Bronchial epithelial cell (primary cell): ENCODE data around the gene ZNF438. TPM values are rescaled to one million over a fixed set of nuclear protein-coding genes. Genes with fewer than 3 reads are reported as not detected.
A peak's percentile ranks its signal among the peaks of the same experiment; 100 is the strongest.

Source experiments
- DNase-seq: peaks from one replicate; pipeline ENCODE4 v3.0.0-alpha.2; 2010; ENCODE audit warnings: low read depth
- FAIRE-seq: peaks from 2 replicates; lab custom pipeline; 2011; peaks lifted over from hg19 to GRCh38; lab: Jason Lieb, UNC
- H3K27me3 ChIP-seq: 2 replicates; pipeline ENCODE4 v1.5.1; 2011; ENCODE audit warnings: low read length; ENCODE audit not compliant: control insufficient read depth, insufficient read depth
- H3K36me3 ChIP-seq: 2 replicates; pipeline ENCODE4 v1.5.1; 2011; ENCODE audit warnings: low read length; ENCODE audit not compliant: control insufficient read depth, insufficient read depth
- H3K4me3 ChIP-seq: 2 replicates; pipeline ENCODE4 v1.5.1; 2011; ENCODE audit warnings: mild to moderate bottlenecking, low read depth, low read length, control low read depth
- CTCF ChIP-seq: IDR thresholded peaks from 2 replicates; pipeline ENCODE4 v1.5.1; 2011; ENCODE audit warnings: mild to moderate bottlenecking, moderate library complexity, low read length, control low read depth, inconsistent platforms; ENCODE audit not compliant: insufficient read depth, severe bottlenecking
- total RNA-seq: library from RNA; depleted of rRNA; stranded (reverse); fragments of >200 nt; gene quantifications from 2 replicates; pipeline ENCODE4 v1.2.1, GENCODE V29; 2014

Gene ZNF438
- total RNA-seq, 1 donor from 2014 or later = 0.79 TPM

GRCh38 chr10:31005895-31006294 lies 25.8 kb downstream of the ZNF438 start:
- no peaks in the 10 kb centered on the region for H3K36me3 ChIP-seq
- no peak overlapping the region for H3K4me3 ChIP-seq
- no peak for DNase-seq
- no peak for FAIRE-seq
- no peaks in the 10 kb centered on the region for H3K27me3 ChIP-seq
- no peak for TF ChIP-seq CTCF

GRCh38 chr10:31004611-31005193 lies 27.0 kb downstream of the ZNF438 start:
- H3K27me3 ChIP-seq = no peaks in the 10 kb centered on the region
- H3K36me3 ChIP-seq = no peaks in the 10 kb centered on the region
- H3K4me3 ChIP-seq = no peak overlapping the region
- peak; percentile 88 for DNase-seq
- TF ChIP-seq CTCF = no peak
- FAIRE-seq = no peak

GRCh38 chr10:31001740-31002139 lies 29.9 kb downstream of the ZNF438 start:
- FAIRE-seq (no peak), DNase-seq (peak; percentile 44)
- Histone ChIP-seq H3K36me3 (no peaks in the 10 kb centered on the region), H3K4me3 (no peak overlapping the region), H3K27me3 (no peaks in the 10 kb centered on the region)
- no peak for TF ChIP-seq CTCF

- Histone ChIP-seq H3K36me3 (no peaks in the 10 kb centered on the region), H3K4me3 (no peak overlapping the region), H3K27me3 (no peaks in the 10 kb centered on the region)
- DNase-seq (no peak), FAIRE-seq (no peak)
- no peak for TF ChIP-seq CTCF
These were observed 30.8 kb downstream of the ZNF438 start for GRCh38 chr10:31000867-31001266.

GRCh38 chr10:31000071-31000782 lies 31.4 kb downstream of the ZNF438 start:
- FAIRE-seq (no peak), DNase-seq (no peak)
- no peak for TF ChIP-seq CTCF
- Histone ChIP-seq H3K27me3 (no peaks in the 10 kb centered on the region), H3K4me3 (no peak overlapping the region), H3K36me3 (no peaks in the 10 kb centered on the region)
